Muscle layer of duodenum (tissue), 2 donors: ENCODE results near the gene AGFG2.
A peak's percentile ranks its signal among the peaks of the same experiment; 100 is the strongest.
"Not testable (repeated sequence)": the region's sequence is repeated elsewhere in the genome, so short reads cannot be mapped to it uniquely, and the experiment has no call there.

Source experiments
- H3K27ac ChIP-seq: one replicate; pipeline ENCODE4 v1.7.0; 2013; ENCODE audit warnings: mild to moderate bottlenecking, low read length
- H3K27me3 ChIP-seq: one replicate; pipeline ENCODE4 v1.7.0; 2013; ENCODE audit warnings: low read depth, mild to moderate bottlenecking, control low read depth, low read length
- H3K36me3 ChIP-seq, 2 donors: one replicate each; pipeline ENCODE4 v1.7.0; 2013; ENCODE audit warnings: low read length in 2 of 2, control low read depth in 1 of 2, mild to moderate bottlenecking in 1 of 2; ENCODE audit not compliant: insufficient read depth in 2 of 2, control insufficient read depth in 1 of 2
- H3K4me1 ChIP-seq, 2 donors: one replicate each; pipeline ENCODE4 v1.7.0; 2013; ENCODE audit warnings: low read length in 2 of 2, mild to moderate bottlenecking in 2 of 2, control low read depth in 1 of 2, moderate library complexity in 1 of 2; ENCODE audit not compliant: insufficient read depth in 2 of 2, control insufficient read depth in 1 of 2
- H3K4me3 ChIP-seq, 2 donors: one replicate each; pipeline ENCODE4 v1.7.0; 2013; ENCODE audit warnings: low read length in 2 of 2, low read depth in 1 of 2, mild to moderate bottlenecking in 1 of 2
- H3K9me3 ChIP-seq, 2 donors: one replicate each; pipeline ENCODE4 v1.7.0; 2013; ENCODE audit warnings: low read length in 2 of 2, control low read depth in 1 of 2, mild to moderate bottlenecking in 1 of 2; ENCODE audit not compliant: control insufficient read depth in 1 of 2
- donor health status: healthy.

The AGFG2 gene

GRCh38 chr7:100523192-100523591, 15.8 kb upstream of the AGFG2 start:
- H3K4me3 ChIP-seq, H3K27ac ChIP-seq, H3K9me3 ChIP-seq, H3K27me3 ChIP-seq, H3K4me1 ChIP-seq, H3K36me3 ChIP-seq: not testable (repeated sequence)

GRCh38 chr7:100528108-100528866, 10.7 kb upstream of the AGFG2 start:
- not testable (repeated sequence) for H3K4me3 ChIP-seq, H3K36me3 ChIP-seq, H3K27me3 ChIP-seq, H3K27ac ChIP-seq, H3K9me3 ChIP-seq, H3K4me1 ChIP-seq

DNA sequence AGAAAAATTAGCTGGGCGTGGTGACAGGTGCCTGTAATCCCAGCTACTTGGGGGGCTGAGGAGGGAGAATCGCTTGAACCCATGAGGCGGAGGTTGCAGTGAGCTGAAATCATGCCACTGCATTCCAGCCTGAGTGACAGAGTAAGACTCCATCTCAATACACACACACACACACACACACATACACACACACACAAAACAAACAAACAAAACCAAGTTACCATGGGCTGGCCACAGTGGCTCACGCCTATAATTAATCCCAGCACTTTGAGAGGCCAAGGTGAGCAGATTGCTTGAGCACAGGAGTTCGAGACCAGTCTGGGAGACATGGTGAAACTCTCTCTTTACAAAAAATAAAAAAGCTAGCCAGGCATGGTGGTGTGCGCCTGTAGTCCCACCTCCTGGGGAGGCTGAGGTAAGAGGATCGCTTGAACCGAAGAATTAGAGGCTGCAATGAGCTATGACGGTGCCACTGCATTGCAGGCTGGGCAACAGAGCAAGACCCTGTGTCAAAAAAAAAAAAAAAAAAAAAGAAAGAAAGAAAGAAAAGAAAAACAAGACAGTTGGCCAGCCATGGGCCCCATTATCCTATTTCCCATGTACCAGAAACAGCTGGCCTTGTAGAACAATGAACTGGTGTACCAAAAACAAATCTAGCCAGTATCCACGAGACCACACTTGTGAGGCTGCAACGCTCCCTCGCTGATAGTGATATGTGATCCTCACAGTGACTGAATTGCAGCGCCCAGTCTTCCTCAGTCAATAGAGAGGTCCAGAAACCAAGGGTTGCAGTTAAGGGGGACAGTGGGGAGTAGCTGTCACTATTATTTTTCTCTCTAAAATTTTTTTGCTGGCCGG, 6.6 kb upstream of the AGFG2 start:
- H3K4me1 ChIP-seq, result no peaks in the 10 kb centered on the region
- no peaks in the 10 kb centered on the region for H3K36me3 ChIP-seq
- H3K27ac ChIP-seq, result no peak overlapping the region
- H3K27me3 ChIP-seq, result no peaks in the 10 kb centered on the region
- H3K9me3 ChIP-seq, result no peaks in the 10 kb centered on the region
- no peak overlapping the region for H3K4me3 ChIP-seq

- H3K27ac ChIP-seq, H3K9me3 ChIP-seq, H3K36me3 ChIP-seq, H3K4me3 ChIP-seq, H3K27me3 ChIP-seq: not testable (repeated sequence)
- H3K4me1 ChIP-seq, result peaks cover 5 to 13% of the 10 kb centered on the region in 2 donors
Observed at GRCh38 chr7:100535982-100536381, 3.0 kb upstream of the AGFG2 start.

GRCh38 chr7:100536695-100537094, 2.3 kb upstream of the AGFG2 start:
- H3K27me3 ChIP-seq, H3K4me3 ChIP-seq, H3K36me3 ChIP-seq, H3K27ac ChIP-seq, H3K9me3 ChIP-seq: not testable (repeated sequence)
- peaks cover 5 to 13% of the 10 kb centered on the region in 2 donors for H3K4me1 ChIP-seq

DNA sequence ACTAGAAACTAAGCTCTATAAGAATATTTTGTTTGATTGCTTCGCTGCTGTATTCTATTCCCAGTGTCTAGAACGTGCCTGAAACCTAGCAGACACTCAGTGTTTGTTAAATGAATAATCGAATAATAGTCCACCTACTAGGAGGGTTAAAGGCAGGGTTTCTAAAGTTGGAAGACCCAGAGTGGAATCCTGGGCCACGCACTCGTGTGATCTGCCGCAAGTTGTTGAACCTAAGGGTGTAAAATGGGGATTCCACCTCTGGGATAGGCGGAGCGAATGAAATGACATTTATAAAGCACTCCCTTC, 702 bp upstream of the AGFG2 start:
- H3K4me1 ChIP-seq, result peaks cover 5 to 13% of the 10 kb centered on the region in 2 donors
- no peaks in the 10 kb centered on the region for H3K36me3 ChIP-seq
- H3K27ac ChIP-seq, result peak overlapping the region; percentile 61
- H3K9me3 ChIP-seq, result no peaks in the 10 kb centered on the region
- no peaks in the 10 kb centered on the region for H3K27me3 ChIP-seq
- H3K4me3 ChIP-seq, result peak overlapping the region; percentile 57 to 92

GRCh38 chr7:100539436-100540006, 518 bp downstream of the AGFG2 start:
- H3K27ac ChIP-seq, result no peak overlapping the region
- H3K27me3 ChIP-seq, result no peaks in the 10 kb centered on the region
- H3K4me3 ChIP-seq, result peak overlapping the region; percentile 79 to 92
- H3K4me1 ChIP-seq, result peaks cover 10 to 22% of the 10 kb centered on the region in 2 donors
- no peaks in the 10 kb centered on the region for H3K36me3 ChIP-seq
- H3K9me3 ChIP-seq, result no peaks in the 10 kb centered on the region

DNA sequence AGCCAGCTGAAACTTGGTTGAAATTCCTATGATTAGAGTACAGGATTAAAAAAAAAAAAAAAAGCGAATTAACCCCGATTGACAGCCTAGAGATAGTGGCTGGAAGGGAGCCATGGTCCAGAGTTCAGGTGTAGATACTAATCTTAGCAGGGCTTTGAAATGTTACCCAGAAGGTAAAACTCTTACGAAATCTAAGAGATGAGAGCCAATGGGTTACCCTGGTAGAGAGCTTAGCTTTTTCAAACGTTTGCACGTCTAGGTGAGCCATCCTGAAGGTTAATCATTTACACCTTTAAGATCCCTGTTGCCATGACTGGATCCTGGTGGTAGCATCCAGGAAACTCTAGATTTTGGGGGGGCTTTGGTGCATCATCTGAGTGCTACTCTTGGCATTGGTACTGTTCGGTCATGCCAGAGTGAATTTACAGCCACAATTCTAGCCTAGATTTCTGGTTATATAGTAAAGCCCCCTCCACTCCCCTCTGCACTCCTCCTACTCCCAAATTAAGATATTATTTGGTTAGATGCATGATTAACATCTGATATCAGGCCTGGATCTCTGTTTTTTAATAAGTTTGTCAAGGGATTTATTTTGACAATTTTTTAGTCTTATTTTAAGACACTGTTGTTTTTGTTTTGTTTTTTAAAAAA, 1.2 kb downstream of the AGFG2 start:
- Histone ChIP-seq H3K27me3 (no peaks in the 10 kb centered on the region), H3K27ac (no peak overlapping the region), H3K36me3 (no peaks in the 10 kb centered on the region), H3K4me3 (peak overlapping the region; percentile 79 to 92), H3K9me3 (no peaks in the 10 kb centered on the region), H3K4me1 (peaks cover 16 to 28% of the 10 kb centered on the region in 2 donors)

DNA sequence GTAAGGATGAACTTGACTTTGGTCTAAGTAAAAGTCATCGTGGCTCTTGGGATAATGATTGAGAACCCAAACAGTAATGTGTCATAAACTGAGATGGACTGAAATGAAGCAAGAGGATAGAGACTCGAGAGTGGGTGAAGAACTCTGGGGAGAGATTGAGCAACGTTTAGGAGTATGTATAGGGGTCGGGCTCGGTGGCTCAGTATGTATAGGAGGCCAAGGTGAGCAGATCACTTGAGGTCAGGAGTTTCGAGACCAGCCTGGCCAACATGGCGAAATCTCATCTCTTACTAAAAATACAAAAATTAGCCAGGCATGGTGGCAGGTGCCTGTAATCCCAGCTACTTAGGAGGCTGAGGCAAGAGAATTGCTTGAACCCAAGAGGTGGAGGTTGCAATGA, 2.3 kb downstream of the AGFG2 start:
- peaks cover 25 to 39% of the 10 kb centered on the region in 2 donors for H3K4me1 ChIP-seq
- H3K27ac ChIP-seq, H3K4me3 ChIP-seq, H3K36me3 ChIP-seq, H3K9me3 ChIP-seq, H3K27me3 ChIP-seq: not testable (repeated sequence)

DNA sequence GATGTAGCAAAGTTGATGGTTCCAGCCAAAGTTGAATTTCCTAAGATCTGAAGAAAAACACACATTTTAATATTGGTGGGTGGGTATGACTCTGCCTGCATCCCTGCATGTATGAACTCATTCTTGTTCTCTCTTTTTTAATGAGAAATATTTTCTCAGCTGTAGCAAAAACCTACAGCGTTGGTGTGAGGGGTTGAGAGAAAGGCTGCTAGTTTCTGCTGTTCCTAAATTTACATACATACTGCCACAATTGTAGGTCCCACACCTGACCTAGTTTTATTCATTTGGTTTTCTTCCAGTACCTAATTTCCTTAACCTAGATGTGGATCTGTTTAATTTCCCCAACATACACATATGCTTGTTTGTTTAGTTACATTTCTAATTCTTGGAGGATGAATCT, 4.6 kb downstream of the AGFG2 start:
- Histone ChIP-seq H3K36me3 (no peaks in the 10 kb centered on the region), H3K4me1 (peaks cover 43 to 53% of the 10 kb centered on the region in 2 donors), H3K4me3 (no peak overlapping the region), H3K27ac (peak overlapping the region; percentile 50), H3K9me3 (no peaks in the 10 kb centered on the region), H3K27me3 (no peaks in the 10 kb centered on the region)

DNA sequence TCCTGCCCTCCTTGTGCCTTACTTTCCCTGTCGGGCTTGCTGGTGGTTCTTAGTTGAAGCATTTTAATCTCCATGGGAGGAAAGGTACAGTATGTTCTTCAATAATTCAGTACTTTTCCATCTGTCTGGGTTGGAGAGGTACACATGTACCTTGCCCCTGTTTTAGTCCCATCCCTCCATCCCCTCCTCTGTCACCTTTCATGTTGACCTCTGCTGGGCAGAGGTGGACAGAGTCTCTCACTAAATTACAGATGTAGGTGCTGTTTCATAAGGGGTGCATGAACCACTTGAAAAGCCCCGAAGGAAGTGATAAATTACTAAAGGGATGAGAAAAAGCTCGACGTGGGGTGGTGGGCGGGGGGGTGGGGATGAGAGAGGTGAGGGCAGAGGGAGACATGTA, 5.4 kb downstream of the AGFG2 start:
- H3K27ac ChIP-seq, result peak overlapping the region; percentile 91
- no peak overlapping the region for H3K4me3 ChIP-seq
- peaks cover 43 to 57% of the 10 kb centered on the region in 2 donors for H3K4me1 ChIP-seq
- H3K36me3 ChIP-seq, result peaks cover 0 to 4% of the 10 kb centered on the region in 2 donors
- H3K27me3 ChIP-seq, result no peaks in the 10 kb centered on the region
- H3K9me3 ChIP-seq, result no peaks in the 10 kb centered on the region
